H9 (cell line): Measurements from ENCODE around the gene BDH1. TPM values are rescaled to one million over a fixed set of nuclear protein-coding genes. Genes with fewer than 3 reads are reported as not detected.

Source experiments
- DNase-seq: peaks from one replicate; pipeline ENCODE4 v3.0.0-alpha.2; 2017
- H2AFZ ChIP-seq: one replicate; pipeline ENCODE4 v1.6.1; 2013; ENCODE audit warnings: mild to moderate bottlenecking, low read length, control low read depth, moderate library complexity
- H2AK5ac ChIP-seq: 2 replicates; pipeline ENCODE4 v1.6.1; 2013; ENCODE audit warnings: low read length, control low read depth, mixed read lengths; ENCODE audit not compliant: insufficient read length
- H2BK120ac ChIP-seq: one replicate; pipeline ENCODE4 v1.6.1; 2013; ENCODE audit warnings: low read depth, mild to moderate bottlenecking, low read length, control low read depth, inconsistent platforms; ENCODE audit not compliant: poor library complexity, severe bottlenecking
- H2BK12ac ChIP-seq: 2 replicates; pipeline ENCODE4 v1.6.1; 2013; ENCODE audit warnings: low read length, control low read depth, mixed read lengths, low read depth; ENCODE audit not compliant: insufficient read length
- H2BK15ac ChIP-seq: 2 replicates; pipeline ENCODE4 v1.6.1; 2013; ENCODE audit warnings: low read depth, low read length, control low read depth
- H2BK20ac ChIP-seq: one replicate; pipeline ENCODE4 v1.6.1; 2013; ENCODE audit warnings: low read depth, mild to moderate bottlenecking, low read length, control low read depth, inconsistent platforms; ENCODE audit not compliant: poor library complexity, severe bottlenecking
- H2BK5ac ChIP-seq: 2 replicates; pipeline ENCODE4 v1.6.1; 2013; ENCODE audit warnings: low read length, control low read depth, mixed read lengths; ENCODE audit not compliant: insufficient read length
- H3K14ac ChIP-seq: 2 replicates; pipeline ENCODE4 v1.6.1; 2013; ENCODE audit warnings: low read length, control low read depth; ENCODE audit not compliant: insufficient read depth
- H3K18ac ChIP-seq: 2 replicates; pipeline ENCODE4 v1.6.1; 2013; ENCODE audit warnings: low read depth, mild to moderate bottlenecking, mixed read lengths, low read length, control low read depth; ENCODE audit not compliant: insufficient read length
- H3K23ac ChIP-seq: 2 replicates; pipeline ENCODE4 v1.6.1; 2013; ENCODE audit warnings: low read length, control low read depth, mixed read lengths, low read depth; ENCODE audit not compliant: insufficient read length
- H3K23me2 ChIP-seq: 2 replicates; pipeline ENCODE4 v1.6.1; 2013; ENCODE audit warnings: low read depth, mild to moderate bottlenecking, mixed read lengths, low read length, control low read depth; ENCODE audit not compliant: insufficient read length, poor library complexity, severe bottlenecking
- H3K27ac ChIP-seq: 2 replicates; pipeline ENCODE4 v1.5.1; 2013; ENCODE audit warnings: low read length, control low read depth, mixed read lengths, low read depth; ENCODE audit not compliant: insufficient read length
- H3K27me3 ChIP-seq: 2 replicates; pipeline ENCODE4 v1.6.1; 2013; ENCODE audit warnings: low read length, control low read depth, inconsistent platforms; ENCODE audit not compliant: insufficient read depth
- H3K4ac ChIP-seq: 2 replicates; pipeline ENCODE4 v1.6.1; 2013; ENCODE audit warnings: low read depth, mild to moderate bottlenecking, control low read depth, inconsistent platforms, low read length, moderate library complexity
- H3K4me1 ChIP-seq: 2 replicates; pipeline ENCODE4 v1.6.1; 2013; ENCODE audit warnings: low read length, control low read depth, inconsistent platforms; ENCODE audit not compliant: insufficient read depth
- H3K4me2 ChIP-seq: 2 replicates; pipeline ENCODE4 v1.6.1; 2013; ENCODE audit warnings: low read length, control low read depth, mixed read lengths; ENCODE audit not compliant: insufficient read length, insufficient read depth
- H3K56ac ChIP-seq: 2 replicates; pipeline ENCODE4 v1.6.1; 2013; ENCODE audit warnings: low read depth, mild to moderate bottlenecking, mixed read lengths, low read length, control low read depth; ENCODE audit not compliant: insufficient read length
- H3K79me1 ChIP-seq: 2 replicates; pipeline ENCODE4 v1.6.1; 2013; ENCODE audit warnings: low read depth, mild to moderate bottlenecking, moderate library complexity, low read length, control low read depth, inconsistent platforms; ENCODE audit not compliant: insufficient read depth, poor library complexity, severe bottlenecking
- H3K79me2 ChIP-seq: 2 replicates; pipeline ENCODE4 v1.6.1; 2013; ENCODE audit warnings: low read length, control low read depth, inconsistent platforms; ENCODE audit not compliant: insufficient read depth
- H3K9ac ChIP-seq: 2 replicates; pipeline ENCODE4 v1.6.1; 2013; ENCODE audit warnings: low read length, control low read depth, mixed read lengths; ENCODE audit not compliant: insufficient read length; ENCODE audit errors: extremely low read depth
- H3K9me3 ChIP-seq: one replicate; pipeline ENCODE4 v1.6.1; 2013; ENCODE audit warnings: low read depth, low read length, inconsistent platforms; ENCODE audit not compliant: control insufficient read depth
- H3T11ph ChIP-seq: one replicate; pipeline ENCODE4 v1.6.1; 2013; ENCODE audit warnings: mild to moderate bottlenecking, low read length, control low read depth, inconsistent platforms
- H4K20me1 ChIP-seq: one replicate; pipeline ENCODE4 v1.6.1; 2013; ENCODE audit not compliant: control insufficient read depth, insufficient read length, insufficient read depth
- H4K5ac ChIP-seq: 2 replicates; pipeline ENCODE4 v1.6.1; 2013; ENCODE audit warnings: low read depth, mild to moderate bottlenecking, mixed read lengths, low read length, control low read depth; ENCODE audit not compliant: insufficient read length
- H4K8ac ChIP-seq: replicated peaks from 2 replicates; pipeline ENCODE4 v1.6.1; 2013; ENCODE audit warnings: low read length, control low read depth, mixed read lengths, low read depth; ENCODE audit not compliant: insufficient read length
- H4K91ac ChIP-seq: 2 replicates; pipeline ENCODE4 v1.6.1; 2013; ENCODE audit warnings: low read depth, mild to moderate bottlenecking, moderate library complexity, mixed read lengths, low read length, control low read depth; ENCODE audit not compliant: insufficient read length
- H3K27ac Mint-ChIP-seq, 3 experiments: 2 replicates in 2 of 3; 3 replicates in 1 of 3; pipeline ENCODE4 v1.8.0; 2020 to 2021; ENCODE audit warnings: mixed read lengths in 3 of 3, mild to moderate bottlenecking in 1 of 3, moderate library complexity in 1 of 3
- H3K27me3 Mint-ChIP-seq: 2 replicates; pipeline ENCODE4 v1.8.0; 2021; ENCODE audit warnings: low read depth, mild to moderate bottlenecking, moderate library complexity, mixed read lengths
- H3K36me3 Mint-ChIP-seq, 3 experiments: 2 replicates in 2 of 3; 3 replicates in 1 of 3; pipeline ENCODE4 v1.8.0; 2020 to 2021; ENCODE audit warnings: low read depth in 3 of 3, mixed read lengths in 3 of 3; ENCODE audit not compliant: insufficient read depth in 1 of 3
- H3K4me1 Mint-ChIP-seq, 2 experiments: 2 replicates each; pipeline ENCODE4 v1.8.0; 2020; ENCODE audit warnings: mixed read lengths in 2 of 2
- H3K4me3 Mint-ChIP-seq, 2 experiments: 2 replicates in 1 of 2; 3 replicates in 1 of 2; pipeline ENCODE4 v1.8.0; 2020 to 2021; ENCODE audit warnings: mild to moderate bottlenecking in 2 of 2, mixed read lengths in 2 of 2, moderate library complexity in 1 of 2
- H3K9me3 Mint-ChIP-seq, 2 experiments: 2 replicates in 1 of 2; 3 replicates in 1 of 2; pipeline ENCODE4 v1.8.0; 2020; ENCODE audit warnings: mild to moderate bottlenecking in 2 of 2, mixed read lengths in 2 of 2, moderate library complexity in 1 of 2
- WGBS: extraction: QIAGEN DNeasy Blood & Tissue Kit; methylation state at CpG from one replicate; pipeline ENCODE4 v1.1.7; 2013; ENCODE audit warnings: missing lambda C conversion rate, low lambda C conversion rate, mixed read lengths; ENCODE audit not compliant: insufficient read length; ENCODE audit errors: extremely low coverage; 5-methylcytosine and 5-hydroxymethylcytosine counted together
- total RNA-seq: library from RNA; stranded (reverse); gene quantifications from 2 replicates; pipeline ENCODE4 v1.2.1, GENCODE V29; 2021
- TF ChIP-seq, protein P1 (sequence below): fragments of 200-600 bp; sonication (generic); conservative IDR thresholded peaks from 3 replicates; pipeline ENCODE4 v1.8.0; 2021; ENCODE audit warnings: antibody characterized with exemption, mild to moderate bottlenecking

Gene BDH1
- total RNA-seq, 1 experiment from 2014 or later, result 23.8 TPM

DNA sequence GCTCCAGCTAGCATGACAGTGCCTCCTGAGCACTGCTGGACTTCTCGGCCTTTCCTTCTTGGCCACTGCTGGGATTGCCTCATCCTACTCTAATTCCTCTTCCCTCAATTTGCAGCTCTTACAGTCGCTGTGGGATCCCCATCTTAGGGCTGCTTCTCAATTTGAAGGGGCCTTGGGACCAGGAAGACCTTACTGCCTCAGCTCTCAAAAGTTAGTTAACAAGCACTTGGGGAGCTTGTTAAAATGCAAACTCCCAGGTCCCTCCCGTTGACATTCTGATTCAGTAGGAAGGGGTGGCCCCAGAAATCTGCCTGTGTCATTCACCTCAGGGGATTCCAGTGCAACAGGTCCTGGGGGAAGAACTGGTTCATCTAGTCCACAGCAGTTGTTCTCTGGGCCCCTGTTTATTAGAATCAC is 14.8 kb downstream of the BDH1 start:
- no peaks in the 10 kb centered on the region for H3K9me3 Mint-ChIP-seq
- DNase-seq, result peak; percentile 77
- Histone ChIP-seq H4K91ac (no peak overlapping the region), H2BK12ac (no peak overlapping the region), H4K20me1 (peaks cover 3% of the 10 kb centered on the region), H2AFZ (no peak overlapping the region), H3K14ac (no peak overlapping the region), H3K23me2 (no peaks in the 10 kb centered on the region), H3K27ac (no peak overlapping the region), H3K79me1 (no peaks in the 10 kb centered on the region), H3K27me3 (no peaks in the 10 kb centered on the region; the same call in 1 of the 2 replicates), H4K5ac (no peak overlapping the region), H2BK15ac (no peak overlapping the region), H3K23ac (no peak overlapping the region), H2BK120ac (no peak overlapping the region), H3K9me3 (no peaks in the 10 kb centered on the region), H3K4me1 (peaks cover 4% of the 10 kb centered on the region; the same call in 1 of the 2 replicates), H4K8ac (no peak overlapping the region), H2AK5ac (no peak overlapping the region), H2BK5ac (no peak overlapping the region), H3K4me2 (peak overlapping the region; percentile 55), H3K56ac (no peak overlapping the region), H3K79me2 (no peaks in the 10 kb centered on the region), H3K4ac (no peak overlapping the region), H3K18ac (no peak overlapping the region), H3T11ph (no peak overlapping the region), H3K9ac (no peak overlapping the region), H2BK20ac (no peak overlapping the region)
- peaks cover 8 to 26% (median 8%) of the 10 kb centered on the region in 3 experiments; a peak in 6 of 7 replicates for H3K36me3 Mint-ChIP-seq
- H3K27ac Mint-ChIP-seq, result peak overlapping the region; percentile 40 to 93 (median 93); a peak in 5 of 7 replicates
- TF ChIP-seq, protein P1, sequence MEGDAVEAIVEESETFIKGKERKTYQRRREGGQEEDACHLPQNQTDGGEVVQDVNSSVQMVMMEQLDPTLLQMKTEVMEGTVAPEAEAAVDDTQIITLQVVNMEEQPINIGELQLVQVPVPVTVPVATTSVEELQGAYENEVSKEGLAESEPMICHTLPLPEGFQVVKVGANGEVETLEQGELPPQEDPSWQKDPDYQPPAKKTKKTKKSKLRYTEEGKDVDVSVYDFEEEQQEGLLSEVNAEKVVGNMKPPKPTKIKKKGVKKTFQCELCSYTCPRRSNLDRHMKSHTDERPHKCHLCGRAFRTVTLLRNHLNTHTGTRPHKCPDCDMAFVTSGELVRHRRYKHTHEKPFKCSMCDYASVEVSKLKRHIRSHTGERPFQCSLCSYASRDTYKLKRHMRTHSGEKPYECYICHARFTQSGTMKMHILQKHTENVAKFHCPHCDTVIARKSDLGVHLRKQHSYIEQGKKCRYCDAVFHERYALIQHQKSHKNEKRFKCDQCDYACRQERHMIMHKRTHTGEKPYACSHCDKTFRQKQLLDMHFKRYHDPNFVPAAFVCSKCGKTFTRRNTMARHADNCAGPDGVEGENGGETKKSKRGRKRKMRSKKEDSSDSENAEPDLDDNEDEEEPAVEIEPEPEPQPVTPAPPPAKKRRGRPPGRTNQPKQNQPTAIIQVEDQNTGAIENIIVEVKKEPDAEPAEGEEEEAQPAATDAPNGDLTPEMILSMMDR, result no peak
- H3K4me1 Mint-ChIP-seq, result peaks cover 39 to 46% of the 10 kb centered on the region in 2 experiments
- no CpG with 5 or more reads among the region's 3 CpGs for WGBS
- H3K27me3 Mint-ChIP-seq, result peaks cover 26% of the 10 kb centered on the region
- peak overlapping the region in 1 of 2 experiments; percentile 24; a peak in 2 of 5 replicates for H3K4me3 Mint-ChIP-seq
